Measurements from ENCODE around the gene HDAC7.

Gene HDAC7

DNA sequence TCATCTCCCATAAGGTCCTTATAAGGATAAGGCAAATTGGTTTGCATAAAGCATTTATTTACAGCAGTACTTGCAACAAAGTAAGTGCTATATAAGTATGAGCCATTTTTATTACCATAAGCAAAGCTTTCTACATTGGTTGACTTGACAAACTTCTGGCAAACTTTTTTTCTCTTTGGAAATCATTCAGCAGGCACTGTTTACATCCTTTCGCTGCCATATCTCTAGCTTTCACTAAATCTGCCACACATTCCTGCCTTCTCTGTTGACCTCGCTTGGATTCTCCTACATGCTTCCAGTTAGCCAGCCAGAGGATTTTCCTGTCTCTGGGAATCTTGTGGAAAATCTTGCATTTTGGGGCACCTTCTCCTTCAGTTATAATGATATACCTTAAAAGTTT is 21.8 kb upstream of the HDAC7 start:
- TF ChIP-seq, protein P1, sequence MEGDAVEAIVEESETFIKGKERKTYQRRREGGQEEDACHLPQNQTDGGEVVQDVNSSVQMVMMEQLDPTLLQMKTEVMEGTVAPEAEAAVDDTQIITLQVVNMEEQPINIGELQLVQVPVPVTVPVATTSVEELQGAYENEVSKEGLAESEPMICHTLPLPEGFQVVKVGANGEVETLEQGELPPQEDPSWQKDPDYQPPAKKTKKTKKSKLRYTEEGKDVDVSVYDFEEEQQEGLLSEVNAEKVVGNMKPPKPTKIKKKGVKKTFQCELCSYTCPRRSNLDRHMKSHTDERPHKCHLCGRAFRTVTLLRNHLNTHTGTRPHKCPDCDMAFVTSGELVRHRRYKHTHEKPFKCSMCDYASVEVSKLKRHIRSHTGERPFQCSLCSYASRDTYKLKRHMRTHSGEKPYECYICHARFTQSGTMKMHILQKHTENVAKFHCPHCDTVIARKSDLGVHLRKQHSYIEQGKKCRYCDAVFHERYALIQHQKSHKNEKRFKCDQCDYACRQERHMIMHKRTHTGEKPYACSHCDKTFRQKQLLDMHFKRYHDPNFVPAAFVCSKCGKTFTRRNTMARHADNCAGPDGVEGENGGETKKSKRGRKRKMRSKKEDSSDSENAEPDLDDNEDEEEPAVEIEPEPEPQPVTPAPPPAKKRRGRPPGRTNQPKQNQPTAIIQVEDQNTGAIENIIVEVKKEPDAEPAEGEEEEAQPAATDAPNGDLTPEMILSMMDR (IDR thresholded peaks at IDR 0.05; ENCODE audit: low read depth, low read length) = no peak
- no peaks in the 10 kb centered on the region for H3K27me3 ChIP-seq (ENCODE audit: insufficient read depth, low read depth, severe bottlenecking)
- DNase-seq = no peak

DNA sequence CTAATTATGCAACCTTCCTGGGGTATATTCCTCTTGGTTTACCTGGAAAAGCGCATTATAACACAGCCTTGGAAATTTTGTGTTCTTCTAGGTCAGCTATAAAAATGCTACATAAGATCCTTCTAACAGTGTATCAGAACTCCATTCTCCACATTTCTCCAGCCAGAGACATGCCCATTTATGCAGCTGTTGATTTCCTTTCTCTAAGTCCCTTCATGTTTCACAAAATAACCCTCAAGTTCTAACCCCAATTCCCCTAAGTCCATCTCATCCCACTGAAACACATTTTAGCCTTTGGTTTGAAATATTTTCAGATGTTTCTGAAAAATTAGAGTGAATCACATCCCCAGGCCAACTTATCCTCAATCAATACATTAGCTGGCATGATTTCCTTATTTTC is 20.9 kb upstream of the HDAC7 start:
- H3K27ac ChIP-seq = no peak overlapping the region
- DNase-seq = no peak
- H3K27me3 ChIP-seq (ENCODE audit: insufficient read depth, low read depth, severe bottlenecking) = no peaks in the 10 kb centered on the region
- H3K36me3 ChIP-seq = no peaks in the 10 kb centered on the region
- TF ChIP-seq, protein P1 (IDR thresholded peaks at IDR 0.05; ENCODE audit: low read depth, low read length) = no peak
- H3K9me3 ChIP-seq (ENCODE audit: severe bottlenecking) = no peaks in the 10 kb centered on the region
- no peak overlapping the region for H3K4me3 ChIP-seq (ENCODE audit: low read depth, low read length)

More for the DNA sequence above, 21.8 kb upstream of the HDAC7 start:
- Histone ChIP-seq H3K4me3 (ENCODE audit: low read depth, low read length) (no peak overlapping the region), H3K27ac (no peak overlapping the region), H3K36me3 (no peaks in the 10 kb centered on the region), H3K9me3 (ENCODE audit: severe bottlenecking) (no peaks in the 10 kb centered on the region)

DNA sequence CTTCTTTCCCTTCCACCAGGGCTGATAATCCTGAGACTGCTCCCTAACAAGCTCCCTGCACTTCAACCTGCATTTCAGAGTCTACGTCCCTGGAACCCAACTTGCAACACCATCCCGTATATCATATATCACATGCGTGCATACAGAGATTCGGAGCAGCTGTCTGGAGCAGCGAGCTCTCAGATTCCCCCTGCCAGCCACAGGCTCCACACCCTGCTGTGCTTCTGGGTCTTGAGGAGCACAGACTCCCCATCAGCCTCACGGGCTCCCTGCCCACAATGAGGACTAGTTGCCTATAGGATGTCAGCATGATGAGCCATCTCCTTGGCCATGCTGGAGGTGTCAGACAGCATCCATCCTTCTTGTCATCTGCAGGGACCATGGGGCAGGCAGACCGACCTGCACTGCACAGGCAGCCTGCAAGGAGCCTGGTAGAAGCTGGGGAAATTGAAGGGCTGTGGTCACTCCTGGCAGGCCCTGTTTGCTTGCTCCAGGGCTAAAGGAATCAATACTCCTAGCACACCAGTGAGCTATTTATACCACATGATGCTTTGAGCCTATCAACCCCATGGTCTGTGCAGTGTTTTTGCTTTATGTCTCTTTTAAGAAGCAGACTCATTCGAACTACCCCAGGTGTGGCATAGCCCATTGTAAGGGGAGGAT is 19.6 kb upstream of the HDAC7 start:
- no peak overlapping the region for H3K4me3 ChIP-seq (ENCODE audit: low read depth, low read length)
- H3K27me3 ChIP-seq (ENCODE audit: insufficient read depth, low read depth, severe bottlenecking) = no peaks in the 10 kb centered on the region
- no peak overlapping the region for H3K27ac ChIP-seq
- H3K36me3 ChIP-seq = no peaks in the 10 kb centered on the region
- TF ChIP-seq, protein P1 (IDR thresholded peaks at IDR 0.05; ENCODE audit: low read depth, low read length) = no peak
- DNase-seq = no peak
- H3K9me3 ChIP-seq (ENCODE audit: severe bottlenecking) = no peaks in the 10 kb centered on the region

DNA sequence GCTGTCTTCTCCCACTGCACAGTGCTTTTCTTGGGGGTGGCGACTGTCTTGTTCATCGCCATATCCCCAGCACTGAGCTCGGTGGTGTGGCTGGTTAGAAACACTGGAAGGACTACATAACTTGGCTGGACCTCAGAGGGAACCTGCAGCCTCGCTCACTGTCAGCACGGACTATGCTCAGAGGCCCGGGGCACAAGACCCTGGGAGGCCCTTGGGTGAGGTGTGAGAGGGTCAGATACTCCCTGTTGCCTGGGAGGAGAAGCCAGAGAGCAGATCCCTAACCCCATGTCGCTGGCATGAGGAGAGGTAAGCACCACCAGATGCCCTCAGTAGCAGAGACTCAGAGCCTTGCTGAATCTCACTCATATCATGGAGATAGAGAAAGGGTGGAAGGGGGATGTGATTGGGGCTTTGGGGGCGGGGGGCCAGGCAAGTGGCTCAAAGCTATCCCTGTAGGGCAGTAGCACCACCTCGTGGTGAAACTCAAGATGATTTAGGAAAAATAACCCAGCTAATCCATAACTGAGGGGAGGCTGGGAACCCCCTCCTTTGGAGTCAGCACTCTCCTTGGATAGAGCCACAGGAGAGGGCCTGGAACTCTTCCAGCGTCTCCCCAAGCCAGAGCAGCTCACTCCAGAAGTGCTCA is 18.7 kb upstream of the HDAC7 start:
- TF ChIP-seq, protein P1 (IDR thresholded peaks at IDR 0.05; ENCODE audit: low read depth, low read length) = peak; percentile 47
- H3K9me3 ChIP-seq (ENCODE audit: severe bottlenecking) = no peaks in the 10 kb centered on the region
- H3K27ac ChIP-seq = no peak overlapping the region
- H3K27me3 ChIP-seq (ENCODE audit: insufficient read depth, low read depth, severe bottlenecking) = no peaks in the 10 kb centered on the region
- peak; percentile 49 for DNase-seq
- no peaks in the 10 kb centered on the region for H3K36me3 ChIP-seq
- no peak overlapping the region for H3K4me3 ChIP-seq (ENCODE audit: low read depth, low read length)

DNA sequence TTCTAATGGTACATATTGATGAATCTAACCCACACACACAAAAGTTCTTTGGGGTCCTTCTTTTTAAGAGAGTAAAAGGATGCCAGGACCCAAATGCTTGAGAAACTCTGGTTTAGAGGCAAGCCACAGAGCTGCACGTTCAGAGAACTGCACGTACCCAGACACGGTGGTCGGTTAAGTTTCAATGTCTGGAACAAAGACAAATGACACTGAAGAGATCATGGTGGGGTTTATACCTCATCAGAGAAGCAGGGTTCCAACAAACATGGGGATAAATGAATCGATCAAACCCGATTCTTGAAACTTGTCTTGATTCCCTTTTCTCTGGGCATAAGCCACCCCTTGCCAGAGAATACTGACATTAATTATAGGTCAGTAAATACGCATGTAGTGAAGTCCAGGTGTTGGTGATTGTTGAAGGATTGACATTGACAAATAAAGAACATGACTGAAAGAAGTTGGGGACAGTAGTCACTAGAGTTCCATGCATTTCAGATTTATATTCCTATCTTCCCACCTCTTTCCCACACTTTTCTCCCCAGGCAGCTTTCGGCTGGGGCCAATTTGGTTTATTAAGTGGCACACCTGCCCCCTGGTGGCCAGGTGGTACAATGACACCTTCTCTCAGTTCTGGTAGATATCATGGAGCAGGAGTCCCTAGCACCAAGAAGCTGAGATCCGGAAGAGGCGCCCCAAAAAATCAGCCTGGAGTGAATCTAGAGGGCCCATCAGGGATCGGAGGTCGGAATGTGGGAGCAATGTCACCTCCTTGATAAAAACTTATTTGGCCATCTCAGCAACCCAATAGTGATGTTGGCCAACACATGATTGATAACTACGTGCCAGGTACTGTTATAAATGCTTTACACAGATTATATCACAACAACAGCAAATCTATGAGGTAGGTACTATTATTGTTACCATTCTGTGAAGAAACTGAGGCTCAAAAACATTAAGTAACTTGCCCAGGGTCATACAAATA is 17.8 kb upstream of the HDAC7 start:
- DNase-seq = peak; percentile 59
- Histone ChIP-seq H3K9me3 (ENCODE audit: severe bottlenecking) (no peaks in the 10 kb centered on the region), H3K36me3 (no peaks in the 10 kb centered on the region), H3K27ac (no peak overlapping the region), H3K27me3 (ENCODE audit: insufficient read depth, low read depth, severe bottlenecking) (no peaks in the 10 kb centered on the region), H3K4me3 (ENCODE audit: low read depth, low read length) (no peak overlapping the region)
- TF ChIP-seq, protein P1 (IDR thresholded peaks at IDR 0.05; ENCODE audit: low read depth, low read length) = peak; percentile 70
